ENCODE results near the gene UPB1.

The UPB1 gene

DNA sequence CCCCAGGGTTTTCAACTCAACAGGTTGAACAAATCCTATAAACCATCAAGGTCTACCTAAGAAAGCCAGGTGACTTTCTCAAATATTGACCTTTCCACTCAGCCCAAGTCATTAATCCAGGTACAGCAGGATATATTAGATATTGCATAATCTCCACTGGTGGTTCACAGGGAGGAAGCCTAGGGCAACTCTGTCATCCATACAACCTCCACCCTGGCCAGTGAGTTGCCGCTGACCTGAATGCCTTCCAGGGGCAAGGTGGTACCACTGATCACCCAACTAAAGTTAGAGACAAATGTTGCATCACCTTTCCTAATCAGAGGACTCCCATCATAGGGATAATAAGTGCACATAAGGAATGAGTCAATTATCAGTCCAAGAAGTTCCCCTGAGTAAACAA is 36.9 kb downstream of the UPB1 start:
- CTCF ChIA-PET = no interaction called here
- no peak for DNase-seq (ENCODE audit: extremely low spot score)
- no peak for TF ChIP-seq LEF1 (IDR thresholded peaks at IDR 0.05; ENCODE audit: borderline replicate concordance)
- no peak for TF ChIP-seq L3MBTL2 (conservative IDR thresholded peaks at IDR 0.05)
- no peak for TF ChIP-seq SP1 (IDR thresholded peaks at IDR 0.05)
- TF ChIP-seq NFRKB (IDR thresholded peaks at IDR 0.05) = no peak
- no peak for TF ChIP-seq ELF4 (IDR thresholded peaks at IDR 0.05)
- TF ChIP-seq FOXK2 (IDR thresholded peaks at IDR 0.05) = no peak
- no peak for TF ChIP-seq BHLHE40 (IDR thresholded peaks at IDR 0.05; ENCODE audit: borderline replicate concordance)
- no peak for TF ChIP-seq FOXA1 (IDR thresholded peaks at IDR 0.05)
- POLR2A ChIA-PET = interaction anchor here (1.8 kb wide), 1 partner anchor 23 kb away, joined by 5 read pairs; the partner anchor contains the start of gene GUCD1

- POLR2A ChIA-PET = no interaction called here
- TF ChIP-seq FOXA1 (IDR thresholded peaks at IDR 0.05) = no peak
- no peak for TF ChIP-seq BHLHE40 (IDR thresholded peaks at IDR 0.05; ENCODE audit: borderline replicate concordance)
- no peak for TF ChIP-seq NFRKB (IDR thresholded peaks at IDR 0.05)
- no peak for TF ChIP-seq FOXK2 (IDR thresholded peaks at IDR 0.05)
- CTCF ChIA-PET = interaction anchor here (0.5 kb wide), 1 partner anchor 77 kb away, joined by 4 read pairs; no protein-coding TSS in a partner anchor
- no peak for DNase-seq (ENCODE audit: extremely low spot score)
Measured at GRCh38 chr22:24535348-24535747, 40.2 kb downstream of the UPB1 start.

GRCh38 chr22:24536089-24536488 is 41.0 kb downstream of the UPB1 start:
- no peak for DNase-seq (ENCODE audit: extremely low spot score)
- TF ChIP-seq L3MBTL2 (conservative IDR thresholded peaks at IDR 0.05) (no peak), ZNF384 (IDR thresholded peaks at IDR 0.05) (no peak), ELF4 (IDR thresholded peaks at IDR 0.05) (no peak), FOXK2 (IDR thresholded peaks at IDR 0.05) (no peak), LEF1 (IDR thresholded peaks at IDR 0.05; ENCODE audit: borderline replicate concordance) (no peak), HDGF (IDR thresholded peaks at IDR 0.05; ENCODE audit: borderline replicate concordance) (no peak), TARDBP (IDR thresholded peaks at IDR 0.05) (no peak), SP1 (IDR thresholded peaks at IDR 0.05) (no peak), PKNOX1 (IDR thresholded peaks at IDR 0.05) (no peak), SUZ12 (IDR thresholded peaks at IDR 0.05) (no peak), FOXM1 (IDR thresholded peaks at IDR 0.05; ENCODE audit: borderline replicate concordance) (no peak), ARNT (IDR thresholded peaks at IDR 0.05) (no peak), BHLHE40 (IDR thresholded peaks at IDR 0.05; ENCODE audit: borderline replicate concordance) (no peak), CTBP1 (IDR thresholded peaks at IDR 0.05; ENCODE audit: borderline replicate concordance) (no peak), FOXA1 (IDR thresholded peaks at IDR 0.05) (no peak)
- ChIA-PET CTCF (interaction anchor here (0.5 kb wide), 1 partner anchor 78 kb away, joined by 4 read pairs; no protein-coding TSS in a partner anchor), POLR2A (no interaction called here)

GRCh38 chr22:24540470-24540869 is 45.3 kb downstream of the UPB1 start:
- CTCF ChIA-PET = no interaction called here

DNA sequence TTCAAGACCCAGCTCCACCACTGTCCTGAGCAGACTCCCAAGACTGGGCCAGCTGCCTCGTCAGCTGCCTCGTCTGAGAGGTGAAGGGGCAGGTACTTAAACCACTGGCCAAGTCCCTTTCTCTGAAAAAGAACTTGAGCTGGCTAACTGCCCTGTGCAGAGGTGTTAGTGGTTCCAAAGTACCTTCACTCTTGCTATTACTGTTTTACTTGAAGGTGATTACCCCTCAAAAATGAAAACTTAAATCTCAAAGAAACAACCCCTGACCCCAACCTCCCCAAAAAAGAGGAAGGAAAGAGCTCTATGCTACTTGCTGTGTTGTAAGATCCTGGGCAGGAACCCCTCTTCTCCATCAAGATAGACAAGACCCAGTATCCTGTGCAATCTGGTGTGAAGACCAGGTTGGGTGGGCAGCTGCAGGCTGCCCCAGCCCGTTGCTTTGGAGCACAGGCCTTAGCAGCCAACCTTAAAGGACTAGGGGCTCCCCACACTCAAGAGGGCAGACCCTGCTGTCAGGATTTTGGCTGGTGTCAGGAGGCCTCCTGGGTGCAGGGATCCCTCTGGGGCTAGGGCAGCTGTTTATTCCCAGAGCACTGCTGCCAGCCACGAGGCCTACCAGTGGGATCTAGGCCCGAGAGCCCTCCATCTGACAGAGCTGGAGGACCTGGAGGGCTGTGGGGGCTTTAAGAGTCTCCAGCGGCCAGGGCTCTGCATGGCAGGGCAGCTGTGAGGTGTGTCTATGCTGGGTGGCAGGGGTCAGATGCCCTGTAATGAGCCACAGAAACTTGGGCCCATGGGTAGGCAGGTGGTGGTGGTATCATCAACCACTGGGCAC is 46.8 kb downstream of the UPB1 start:
- CTCF ChIA-PET = interaction anchor here (0.6 kb wide), 1 partner anchor 1003 kb away, joined by 4 read pairs; no protein-coding TSS in a partner anchor
- no peak for DNase-seq (ENCODE audit: extremely low spot score)
- POLR2A ChIA-PET = no interaction called here
- TF ChIP-seq L3MBTL2 (conservative IDR thresholded peaks at IDR 0.05) (no peak), SP1 (IDR thresholded peaks at IDR 0.05) (no peak), LEF1 (IDR thresholded peaks at IDR 0.05; ENCODE audit: borderline replicate concordance) (no peak), FOXK2 (IDR thresholded peaks at IDR 0.05) (no peak), NFRKB (IDR thresholded peaks at IDR 0.05) (no peak), HDGF (IDR thresholded peaks at IDR 0.05; ENCODE audit: borderline replicate concordance) (no peak), CTBP1 (IDR thresholded peaks at IDR 0.05; ENCODE audit: borderline replicate concordance) (no peak), SUZ12 (IDR thresholded peaks at IDR 0.05) (no peak), BHLHE40 (IDR thresholded peaks at IDR 0.05; ENCODE audit: borderline replicate concordance) (no peak), PKNOX1 (IDR thresholded peaks at IDR 0.05) (no peak), FOXA1 (IDR thresholded peaks at IDR 0.05) (no peak), TARDBP (IDR thresholded peaks at IDR 0.05) (no peak), FOXM1 (IDR thresholded peaks at IDR 0.05; ENCODE audit: borderline replicate concordance) (no peak), ARNT (IDR thresholded peaks at IDR 0.05) (no peak), ELF4 (IDR thresholded peaks at IDR 0.05) (no peak)

More at GRCh38 chr22:24540470-24540869, 45.3 kb downstream of the UPB1 start:
- DNase-seq (ENCODE audit: extremely low spot score) = no peak
- POLR2A ChIA-PET = interaction anchor here (2.6 kb wide), 1 partner anchor 15 kb away, joined by 13 read pairs; the partner anchor contains the start of genes GUCD1 and SNRPD3
- TF ChIP-seq FOXK2 (IDR thresholded peaks at IDR 0.05) = no peak
- no peak for TF ChIP-seq ARNT (IDR thresholded peaks at IDR 0.05)
- TF ChIP-seq PKNOX1 (IDR thresholded peaks at IDR 0.05) = no peak
- TF ChIP-seq SUZ12 (IDR thresholded peaks at IDR 0.05) = no peak
- no peak for TF ChIP-seq TARDBP (IDR thresholded peaks at IDR 0.05)
- TF ChIP-seq LEF1 (IDR thresholded peaks at IDR 0.05; ENCODE audit: borderline replicate concordance) = no peak
- TF ChIP-seq NFRKB (IDR thresholded peaks at IDR 0.05) = no peak
- no peak for TF ChIP-seq CTBP1 (IDR thresholded peaks at IDR 0.05; ENCODE audit: borderline replicate concordance)
- no peak for TF ChIP-seq ELF4 (IDR thresholded peaks at IDR 0.05)
- TF ChIP-seq ZNF384 (IDR thresholded peaks at IDR 0.05) = no peak
- TF ChIP-seq L3MBTL2 (conservative IDR thresholded peaks at IDR 0.05) = no peak
- no peak for TF ChIP-seq FOXA1 (IDR thresholded peaks at IDR 0.05)
- TF ChIP-seq HDGF (IDR thresholded peaks at IDR 0.05; ENCODE audit: borderline replicate concordance) = no peak
- no peak for TF ChIP-seq SP1 (IDR thresholded peaks at IDR 0.05)

- DNase-seq (ENCODE audit: extremely low spot score) = no peak
- CTCF ChIA-PET = no interaction called here
Measured at GRCh38 chr22:24542641-24543040, 47.5 kb downstream of the UPB1 start.

More at GRCh38 chr22:24542641-24543040, 47.5 kb downstream of the UPB1 start:
- TF ChIP-seq PKNOX1 (IDR thresholded peaks at IDR 0.05) (no peak), FOXK2 (IDR thresholded peaks at IDR 0.05) (no peak), ARNT (IDR thresholded peaks at IDR 0.05) (no peak), NFRKB (IDR thresholded peaks at IDR 0.05) (no peak), LEF1 (IDR thresholded peaks at IDR 0.05; ENCODE audit: borderline replicate concordance) (no peak), TARDBP (IDR thresholded peaks at IDR 0.05) (no peak), FOXM1 (IDR thresholded peaks at IDR 0.05; ENCODE audit: borderline replicate concordance) (no peak), BHLHE40 (IDR thresholded peaks at IDR 0.05; ENCODE audit: borderline replicate concordance) (no peak), L3MBTL2 (conservative IDR thresholded peaks at IDR 0.05) (no peak), SUZ12 (IDR thresholded peaks at IDR 0.05) (no peak)
- POLR2A ChIA-PET = no interaction called here
